Esophagus muscularis mucosa (tissue), 4 donors: ENCODE measurements around the gene HAGHL.

Experiments
- CTCF ChIP-seq, 3 experiments: fragments of 200-600 bp in 2 of 3; fragments of 450-650 bp in 1 of 3; sonication (generic) in 2 of 3; IDR thresholded peaks; one replicate each; pipeline ENCODE4 v1.5.1; 2017 to 2019; ENCODE audit warnings: antibody characterized with exemption in 3 of 3, mild to moderate bottlenecking in 2 of 3, moderate library complexity in 1 of 3
- EP300 ChIP-seq: sonication (generic); formaldehyde crosslinking; IDR thresholded peaks from one replicate; pipeline ENCODE4 v1.6.1; 2017; ENCODE audit warnings: antibody characterized with exemption
- POLR2A ChIP-seq: fragments of 450-650 bp; IDR thresholded peaks from one replicate; pipeline ENCODE4 v1.6.1; 2017; ENCODE audit warnings: antibody characterized with exemption, moderate library complexity, mild to moderate bottlenecking, low read depth
- POLR2AphosphoS5 ChIP-seq, 2 donors: sonication (generic); formaldehyde crosslinking; IDR thresholded peaks; one replicate each; pipeline ENCODE4 v1.6.1; 2017; ENCODE audit warnings: antibody characterized with exemption in 2 of 2

DNA sequence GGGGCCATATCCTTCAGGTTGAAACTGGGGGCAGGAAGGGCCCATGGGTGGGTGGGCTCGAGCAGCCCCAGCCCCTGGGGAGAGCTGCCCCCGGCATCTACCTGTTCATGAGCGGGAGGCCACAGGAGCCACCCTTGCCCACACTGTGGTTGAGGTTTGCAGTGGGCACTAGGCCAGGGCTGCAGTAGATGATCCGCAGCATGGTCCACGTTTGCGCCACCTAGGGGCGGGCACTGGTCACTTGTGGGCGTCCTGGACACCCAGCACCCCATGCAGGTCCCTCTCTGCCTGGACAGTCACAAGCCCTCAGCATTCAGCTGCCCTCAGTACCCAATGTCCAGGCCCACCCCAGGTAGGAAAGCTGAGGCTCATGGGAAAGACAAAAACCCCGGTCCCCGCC is 40.9 kb upstream of the HAGHL start:
- TF ChIP-seq POLR2A (no peak), EP300 (no peak), CTCF (IDR thresholded peaks at IDR 0.05) (peak in 2 of 3 experiments; percentile 12 to 30), POLR2AphosphoS5 (IDR thresholded peaks at IDR 0.05) (no peak)
